ENCODE results near the gene IMMP2L. TPM values are rescaled to one million over a fixed set of nuclear protein-coding genes. Genes with fewer than 3 reads are reported as not detected.

The IMMP2L gene
- total and polyA plus RNA-seq, 2 donors (not counting 3 experiments of a cell fraction or from before 2014, with no cell fraction given): 9.9 to 11.8 TPM

DNA sequence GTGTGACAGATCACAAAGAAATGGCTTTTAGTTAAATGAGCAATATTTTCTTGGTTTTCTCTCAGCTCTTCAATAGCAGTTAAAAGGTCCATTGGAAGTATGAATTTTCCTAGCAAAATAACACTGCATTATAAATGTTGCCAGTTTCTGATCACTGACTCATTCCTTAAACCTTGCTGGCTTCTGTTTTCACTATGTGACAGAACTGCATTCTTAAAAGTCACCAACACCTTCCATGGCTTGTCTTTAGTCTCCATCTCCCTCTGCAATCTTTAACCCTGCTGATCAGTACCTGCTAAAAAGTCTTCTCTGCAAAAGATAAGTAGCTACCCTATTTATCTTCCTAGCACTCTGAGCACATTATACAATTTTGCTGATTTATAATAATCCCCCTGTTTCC is 876.4 kb downstream of the IMMP2L start:
- BruUV-seq (replicated peaks): no TSS peak
- Histone ChIP-seq H2AFZ (ENCODE audit: low read depth, low read length) (no peak overlapping the region), H3K36me3 (ENCODE audit: control insufficient read depth in 2 of 2, extremely low read depth in 1 of 2, insufficient read depth in 2 of 2, low read length in 2 of 2) (no peaks in the 10 kb centered on the region), H4K20me1 (replicated peaks; ENCODE audit: control insufficient read depth, extremely low read depth, insufficient read depth, low read length) (no peaks in the 10 kb centered on the region), H3K27me3 (ENCODE audit: control insufficient read depth in 2 of 2, insufficient read depth in 2 of 2, low read length in 2 of 2) (no peaks in the 10 kb centered on the region), H3K79me2 (ENCODE audit: control insufficient read depth, insufficient read depth, low read length) (no peaks in the 10 kb centered on the region), H3K9me3 (replicated peaks; ENCODE audit: control insufficient read depth, insufficient read depth, low read length) (no peaks in the 10 kb centered on the region), H3K9ac (replicated peaks; ENCODE audit: extremely low read depth, insufficient read depth, low read length) (no peak overlapping the region), H3K4me2 (ENCODE audit: insufficient read depth, low read length) (no peak overlapping the region), H3K4me3 (replicated peaks in 1 of 3; ENCODE audit: insufficient read depth in 1 of 3, low read depth in 1 of 3, low read length in 3 of 3) (no peak overlapping the region), H3K27ac (ENCODE audit: insufficient read depth, low read depth, low read length) (no peak overlapping the region), H3K4me1 (ENCODE audit: control insufficient read depth, extremely low read depth, insufficient read depth, low read length) (no peaks in the 10 kb centered on the region), H3K9me1 (replicated peaks; ENCODE audit: control insufficient read depth, extremely low read depth, insufficient read depth, low read length) (no peaks in the 10 kb centered on the region)
- intact Hi-C loops (cut with micrococcal nuclease): no loop called here
- DNase-seq (ENCODE audit: low read depth, low spot score) (no peak), FAIRE-seq (no peak)
- TF ChIP-seq, protein P1, sequence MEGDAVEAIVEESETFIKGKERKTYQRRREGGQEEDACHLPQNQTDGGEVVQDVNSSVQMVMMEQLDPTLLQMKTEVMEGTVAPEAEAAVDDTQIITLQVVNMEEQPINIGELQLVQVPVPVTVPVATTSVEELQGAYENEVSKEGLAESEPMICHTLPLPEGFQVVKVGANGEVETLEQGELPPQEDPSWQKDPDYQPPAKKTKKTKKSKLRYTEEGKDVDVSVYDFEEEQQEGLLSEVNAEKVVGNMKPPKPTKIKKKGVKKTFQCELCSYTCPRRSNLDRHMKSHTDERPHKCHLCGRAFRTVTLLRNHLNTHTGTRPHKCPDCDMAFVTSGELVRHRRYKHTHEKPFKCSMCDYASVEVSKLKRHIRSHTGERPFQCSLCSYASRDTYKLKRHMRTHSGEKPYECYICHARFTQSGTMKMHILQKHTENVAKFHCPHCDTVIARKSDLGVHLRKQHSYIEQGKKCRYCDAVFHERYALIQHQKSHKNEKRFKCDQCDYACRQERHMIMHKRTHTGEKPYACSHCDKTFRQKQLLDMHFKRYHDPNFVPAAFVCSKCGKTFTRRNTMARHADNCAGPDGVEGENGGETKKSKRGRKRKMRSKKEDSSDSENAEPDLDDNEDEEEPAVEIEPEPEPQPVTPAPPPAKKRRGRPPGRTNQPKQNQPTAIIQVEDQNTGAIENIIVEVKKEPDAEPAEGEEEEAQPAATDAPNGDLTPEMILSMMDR (IDR thresholded peaks at IDR 0.05; ENCODE audit: extremely low read depth in 1 of 2, insufficient read depth in 1 of 2, low read depth in 1 of 2, low read length in 2 of 2): no peak
- no peak for TF ChIP-seq FOS (IDR thresholded peaks at IDR 0.05; ENCODE audit: borderline replicate concordance, insufficient read depth, low read length)
- TF ChIP-seq POLR2A (IDR thresholded peaks at IDR 0.05; ENCODE audit: low read depth, low read length): no peak
- no peak for TF ChIP-seq MYC (IDR thresholded peaks at IDR 0.05; ENCODE audit: low read depth, low read length)
- TF ChIP-seq POLR2AphosphoS5 (IDR thresholded peaks at IDR 0.05; ENCODE audit: insufficient read depth, low read depth, low read length): no peak
- TF ChIP-seq, protein P2, sequence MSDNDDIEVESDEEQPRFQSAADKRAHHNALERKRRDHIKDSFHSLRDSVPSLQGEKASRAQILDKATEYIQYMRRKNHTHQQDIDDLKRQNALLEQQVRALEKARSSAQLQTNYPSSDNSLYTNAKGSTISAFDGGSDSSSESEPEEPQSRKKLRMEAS (IDR thresholded peaks at IDR 0.05; ENCODE audit: insufficient read depth, insufficient read length): no peak
- TF ChIP-seq EZH2 (IDR thresholded peaks at IDR 0.05; ENCODE audit: borderline replicate concordance, low read depth, low read length, severe bottlenecking): no peak
- TF ChIP-seq JUN (IDR thresholded peaks at IDR 0.05; ENCODE audit: borderline replicate concordance, insufficient read depth, insufficient read length, low read depth): no peak
- TF ChIP-seq GATA2 (IDR thresholded peaks at IDR 0.05; ENCODE audit: insufficient read depth, insufficient read length, low read depth, low read length): no peak
- dilution Hi-C loops (cut with MboI; ENCODE audit: extremely low pct_ligation_motif_present, low sequenced_read_pairs): no loop called here
- POLR2A ChIA-PET: no interaction called here
- CTCF ChIA-PET: no interaction called here
